ENCODE results near the gene FGFRL1.

GRCh38 chr4:1042352-1043055, 31.1 kb downstream of the FGFRL1 start:
- TF ChIP-seq, protein P1, sequence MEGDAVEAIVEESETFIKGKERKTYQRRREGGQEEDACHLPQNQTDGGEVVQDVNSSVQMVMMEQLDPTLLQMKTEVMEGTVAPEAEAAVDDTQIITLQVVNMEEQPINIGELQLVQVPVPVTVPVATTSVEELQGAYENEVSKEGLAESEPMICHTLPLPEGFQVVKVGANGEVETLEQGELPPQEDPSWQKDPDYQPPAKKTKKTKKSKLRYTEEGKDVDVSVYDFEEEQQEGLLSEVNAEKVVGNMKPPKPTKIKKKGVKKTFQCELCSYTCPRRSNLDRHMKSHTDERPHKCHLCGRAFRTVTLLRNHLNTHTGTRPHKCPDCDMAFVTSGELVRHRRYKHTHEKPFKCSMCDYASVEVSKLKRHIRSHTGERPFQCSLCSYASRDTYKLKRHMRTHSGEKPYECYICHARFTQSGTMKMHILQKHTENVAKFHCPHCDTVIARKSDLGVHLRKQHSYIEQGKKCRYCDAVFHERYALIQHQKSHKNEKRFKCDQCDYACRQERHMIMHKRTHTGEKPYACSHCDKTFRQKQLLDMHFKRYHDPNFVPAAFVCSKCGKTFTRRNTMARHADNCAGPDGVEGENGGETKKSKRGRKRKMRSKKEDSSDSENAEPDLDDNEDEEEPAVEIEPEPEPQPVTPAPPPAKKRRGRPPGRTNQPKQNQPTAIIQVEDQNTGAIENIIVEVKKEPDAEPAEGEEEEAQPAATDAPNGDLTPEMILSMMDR (IDR thresholded peaks at IDR 0.05): no peak
- TF ChIP-seq RFX5 (IDR thresholded peaks at IDR 0.05): no peak
- no peak for TF ChIP-seq CHD2 (IDR thresholded peaks at IDR 0.05; ENCODE audit: low read length, partially characterized antibody)
- no peak for TF ChIP-seq EHMT2 (IDR thresholded peaks at IDR 0.05; ENCODE audit: low read depth)
- no peak for TF ChIP-seq CEBPB (IDR thresholded peaks at IDR 0.05)
- no peak for TF ChIP-seq SMC3 (IDR thresholded peaks at IDR 0.05)
- TF ChIP-seq, protein P2, sequence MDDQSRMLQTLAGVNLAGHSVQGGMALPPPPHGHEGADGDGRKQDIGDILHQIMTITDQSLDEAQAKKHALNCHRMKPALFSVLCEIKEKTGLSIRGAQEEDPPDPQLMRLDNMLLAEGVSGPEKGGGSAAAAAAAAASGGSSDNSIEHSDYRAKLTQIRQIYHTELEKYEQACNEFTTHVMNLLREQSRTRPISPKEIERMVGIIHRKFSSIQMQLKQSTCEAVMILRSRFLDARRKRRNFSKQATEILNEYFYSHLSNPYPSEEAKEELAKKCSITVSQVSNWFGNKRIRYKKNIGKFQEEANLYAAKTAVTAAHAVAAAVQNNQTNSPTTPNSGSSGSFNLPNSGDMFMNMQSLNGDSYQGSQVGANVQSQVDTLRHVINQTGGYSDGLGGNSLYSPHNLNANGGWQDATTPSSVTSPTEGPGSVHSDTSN (IDR thresholded peaks at IDR 0.05): no peak
